Suppressor macrophage treated with lipopolysaccharide for 4 hours (primary cell): ENCODE measurements around the gene GNB1L.
"Not testable (repeated sequence)": the region's sequence is repeated elsewhere in the genome, so short reads cannot be mapped to it uniquely, and the experiment has no call there.

Experiments
- DNase-seq: peaks from one replicate; pipeline ENCODE4 v3.0.0-alpha.2; 2020

GNB1L gene

DNA sequence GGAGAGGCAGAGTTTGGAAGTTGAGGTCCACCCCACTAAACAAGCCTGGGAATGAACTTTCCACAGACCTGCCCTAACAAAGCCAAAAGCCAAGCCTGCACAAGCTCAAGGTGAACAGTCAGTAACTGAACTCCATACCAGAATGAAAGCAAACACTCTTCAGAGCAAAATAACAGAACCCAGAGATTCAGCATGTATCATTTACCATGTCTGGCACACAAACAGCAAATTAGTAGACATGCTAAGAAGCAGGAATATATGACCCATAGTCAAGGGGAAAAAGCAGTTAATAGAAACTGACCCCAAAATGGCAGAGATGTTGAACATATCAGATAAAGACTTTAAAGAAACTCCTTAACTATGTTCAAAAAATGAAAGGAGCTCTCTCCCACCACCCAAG lies 62.8 kb downstream of the GNB1L start:
- no peak for DNase-seq

DNA sequence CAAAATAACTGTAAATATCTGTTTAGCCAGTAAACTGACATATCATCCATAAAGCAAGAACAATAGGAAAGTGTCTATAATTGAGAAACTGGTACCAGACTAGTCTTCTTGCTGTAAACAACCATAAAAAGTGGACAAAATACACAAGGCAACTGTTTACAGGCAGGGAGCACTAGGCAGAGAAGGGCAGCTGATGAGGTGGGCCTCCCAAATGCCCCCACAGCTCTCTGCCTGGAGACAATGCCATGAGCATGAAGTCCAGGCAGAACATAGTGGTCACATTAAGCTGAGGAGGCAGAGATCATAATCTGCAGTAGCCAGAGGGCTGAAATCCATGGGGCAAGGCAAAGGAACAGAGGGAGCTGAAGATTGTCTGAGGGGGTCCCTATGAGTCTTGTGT lies 63.4 kb downstream of the GNB1L start:
- no peak for DNase-seq

DNA sequence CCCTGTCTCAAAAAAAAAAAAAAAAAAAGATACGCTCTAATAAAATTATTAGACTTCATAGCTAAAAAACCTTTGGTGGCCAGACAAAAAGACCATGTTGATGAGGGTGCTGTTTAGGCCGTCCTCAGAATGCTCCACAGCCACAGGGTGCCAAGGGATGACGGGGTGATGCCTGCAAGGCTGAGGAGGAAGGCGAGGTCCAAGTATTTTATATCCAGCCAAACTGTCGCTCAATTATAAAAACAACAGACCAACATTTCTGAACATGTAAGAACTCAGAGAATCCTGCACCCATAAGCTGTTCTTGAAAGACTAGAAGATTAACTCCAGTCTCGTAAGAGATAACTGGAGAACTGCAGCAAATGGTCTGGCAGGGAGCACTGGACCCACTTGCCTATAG lies 64.8 kb downstream of the GNB1L start:
- no peak for DNase-seq

DNA sequence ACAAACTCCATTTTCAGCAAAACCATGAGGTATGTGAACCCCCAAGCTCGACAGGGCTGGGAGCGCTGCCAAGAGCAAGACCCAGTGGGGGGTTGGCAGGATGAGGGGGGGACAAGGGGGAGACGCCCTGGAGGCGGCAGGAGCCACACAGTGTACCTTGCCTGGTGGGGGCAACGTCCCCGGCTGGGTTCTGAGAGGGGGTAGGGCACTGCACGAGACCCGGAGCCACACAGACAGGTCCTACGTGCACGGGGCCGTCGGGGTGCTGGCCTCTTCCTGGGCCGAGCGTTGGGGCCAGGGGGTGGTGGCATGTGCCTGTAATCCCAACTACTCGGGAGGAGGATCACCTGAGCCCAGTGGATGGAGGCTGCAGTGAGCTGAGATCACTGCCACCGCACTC lies 65.3 kb downstream of the GNB1L start:
- no peak for DNase-seq

DNA sequence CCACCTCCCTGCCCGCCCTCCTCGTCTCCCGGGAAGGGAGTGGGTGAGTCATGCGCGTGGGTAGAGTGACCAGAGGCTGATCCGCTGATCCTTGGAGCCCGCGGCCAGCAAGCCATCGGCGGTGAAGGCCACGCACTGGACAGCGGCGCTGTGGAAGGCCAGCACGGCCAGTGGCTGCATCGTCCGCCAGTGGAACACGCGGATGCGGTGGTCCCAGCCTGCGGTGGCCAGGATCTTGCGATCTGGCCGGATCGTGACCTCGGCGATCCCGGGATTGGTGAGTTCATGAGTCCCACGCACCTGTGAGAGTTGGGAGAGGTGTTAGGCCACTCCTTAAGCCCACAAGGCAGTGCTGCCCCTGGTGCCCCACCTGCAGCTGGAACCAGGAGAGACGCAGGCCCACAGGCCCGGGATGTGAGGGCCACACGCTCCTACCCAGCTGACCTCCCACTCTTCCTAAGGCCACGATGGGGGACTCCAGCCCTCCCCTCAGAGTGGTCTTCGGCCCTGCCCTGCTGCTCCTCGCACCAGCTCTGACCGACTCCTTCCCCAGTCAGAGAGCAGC lies 65.9 kb downstream of the GNB1L start:
- DNase-seq = no peak

DNA sequence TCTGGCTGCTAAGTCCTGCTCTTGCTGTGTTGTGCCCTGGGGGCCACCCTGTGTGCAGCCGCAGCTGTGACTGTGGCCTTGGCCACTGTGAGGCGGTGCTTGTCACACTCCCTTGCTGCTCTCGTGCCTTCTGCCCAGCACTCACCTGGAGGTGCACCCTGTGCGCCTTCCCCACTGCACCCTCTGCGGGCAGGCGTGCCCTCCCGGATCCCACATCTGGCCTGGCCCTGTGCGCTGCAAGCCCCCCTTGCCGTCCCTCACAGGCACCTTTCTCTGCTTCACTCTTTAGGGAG lies 66.9 kb downstream of the GNB1L start:
- no peak for DNase-seq

DNA sequence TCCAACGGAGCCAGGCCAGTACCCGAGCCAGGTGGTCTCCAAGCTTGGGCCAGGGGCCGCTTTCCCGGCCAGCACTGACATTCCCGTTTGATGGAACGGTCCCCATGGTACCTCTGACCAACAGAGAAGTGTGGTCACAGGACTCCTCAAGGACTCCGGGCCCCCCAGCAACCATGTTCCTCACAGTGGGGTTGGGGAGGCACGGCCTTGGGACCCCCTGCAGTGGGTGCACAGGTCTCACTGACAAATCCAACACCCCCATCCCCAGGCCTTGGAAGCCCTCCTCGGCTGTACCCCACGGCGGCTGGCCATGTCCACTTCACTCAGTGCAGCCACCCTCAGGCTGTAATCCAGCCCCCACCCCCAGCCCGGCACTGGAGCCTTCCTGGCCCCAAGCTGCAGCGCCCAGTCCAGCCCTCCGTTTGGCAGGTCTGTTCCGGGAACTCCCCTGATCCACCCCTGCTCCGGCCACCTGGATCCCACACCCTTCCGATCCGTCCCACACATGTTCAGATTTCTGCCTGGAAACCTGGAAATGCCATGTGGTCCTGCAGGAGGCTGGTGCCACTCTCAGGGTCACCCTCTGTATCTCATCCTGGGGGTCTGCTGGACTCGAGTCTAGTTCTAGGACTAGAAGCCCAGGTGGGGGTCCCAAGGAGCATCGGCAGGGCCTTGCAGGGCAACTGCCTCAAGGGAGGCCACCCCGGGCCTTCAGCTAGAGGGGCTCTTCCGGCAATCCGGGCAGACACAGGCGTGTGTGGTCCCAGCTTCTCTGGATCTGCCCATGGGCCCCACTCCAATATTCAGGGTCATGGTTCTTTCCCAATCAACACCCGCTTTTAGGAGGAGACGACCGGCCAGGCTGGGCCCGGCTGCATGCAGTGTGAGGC lies 67.5 kb downstream of the GNB1L start:
- DNase-seq = no peak

DNA sequence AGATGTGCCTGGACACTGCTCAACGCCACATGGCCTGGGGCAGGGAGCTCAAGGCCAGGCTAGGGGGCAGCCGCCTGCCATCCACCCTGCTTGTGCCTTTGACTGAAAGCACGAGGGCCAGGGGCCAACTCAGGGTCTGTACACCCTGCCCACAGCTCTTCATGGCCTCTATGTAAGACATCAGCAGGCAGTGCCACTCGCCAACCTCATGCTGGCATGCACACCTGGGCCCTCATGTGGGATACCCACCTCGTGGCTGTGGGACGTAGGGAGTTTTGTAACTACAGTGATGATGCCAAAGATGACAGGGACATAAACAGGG lies 68.4 kb downstream of the GNB1L start:
- no peak for DNase-seq

DNA sequence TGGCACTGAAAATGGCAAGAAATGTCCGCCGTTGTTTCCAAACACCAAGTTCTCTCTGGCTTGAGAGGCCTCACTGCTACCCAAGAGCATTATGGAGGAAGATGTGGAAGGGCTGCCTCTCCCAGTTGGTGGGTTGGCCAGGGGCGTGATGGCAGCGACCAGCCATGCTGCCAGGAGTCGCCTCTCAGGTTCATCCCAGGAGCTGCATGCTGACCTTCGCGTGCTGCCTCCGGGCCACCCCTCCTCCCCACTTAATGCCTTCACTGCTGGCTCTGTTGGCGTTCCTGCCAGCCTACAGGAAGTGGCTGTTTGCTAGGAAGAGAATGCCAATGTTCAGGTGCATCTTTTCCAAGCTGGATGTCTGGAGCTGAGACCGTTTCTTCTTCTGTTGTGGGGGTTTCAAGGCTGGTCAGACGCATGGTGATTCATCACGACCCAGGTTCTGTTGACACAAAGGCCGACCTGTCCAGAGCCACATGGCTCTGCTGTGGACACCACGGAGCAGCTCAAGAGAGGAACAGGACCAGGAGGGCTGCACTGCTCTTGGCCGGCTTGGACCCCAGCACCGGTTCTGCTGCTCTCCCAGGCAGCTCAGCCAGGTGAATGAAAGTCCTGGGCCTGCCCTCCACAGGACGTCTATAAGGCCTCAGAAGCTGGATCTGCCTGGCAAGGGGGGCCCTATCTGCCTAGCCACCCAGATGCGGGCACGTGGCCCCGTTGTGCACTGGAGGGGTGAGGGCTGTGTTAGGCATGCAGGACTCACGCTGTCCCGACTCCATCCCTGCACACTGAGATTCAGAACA lies 69.0 kb downstream of the GNB1L start:
- no peak for DNase-seq

DNA sequence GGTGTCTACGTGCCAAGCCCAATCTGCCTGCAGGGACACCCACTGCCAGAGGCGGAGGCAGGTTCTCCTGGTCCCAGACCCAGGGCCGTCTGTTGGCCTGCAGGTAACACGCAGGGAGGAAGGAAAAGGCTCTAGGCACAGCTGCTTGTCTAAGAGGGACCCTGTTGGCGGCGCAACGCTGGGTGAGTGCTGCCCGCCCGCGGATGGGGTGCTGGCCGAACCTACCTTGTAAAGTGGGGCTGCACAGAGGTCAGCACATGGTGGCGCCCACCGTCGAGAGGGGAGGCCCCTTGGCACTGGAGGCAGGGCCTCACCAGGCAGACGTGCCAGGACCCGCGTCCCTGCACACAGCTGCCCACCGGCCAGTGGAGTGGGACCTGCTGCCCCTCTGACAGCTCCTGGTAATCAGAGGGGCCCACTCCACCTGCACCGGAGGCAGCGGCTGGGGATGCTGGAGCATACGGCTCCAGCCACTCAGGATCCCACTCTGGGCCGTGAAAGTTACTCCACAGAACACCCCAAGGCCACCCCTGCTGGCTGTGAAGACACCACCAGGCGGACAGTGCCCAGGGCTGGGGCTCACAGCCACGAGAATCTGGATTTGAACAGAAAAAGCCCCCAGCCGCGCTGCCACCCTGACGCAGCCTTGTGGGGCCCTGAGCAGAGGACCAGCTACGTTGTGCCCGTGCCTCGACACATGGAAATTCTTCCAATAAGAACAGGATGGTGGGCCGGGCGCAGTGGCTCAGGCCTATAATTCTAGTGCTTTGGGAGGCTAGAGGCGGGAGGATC lies 70.1 kb downstream of the GNB1L start:
- DNase-seq = no peak

DNA sequence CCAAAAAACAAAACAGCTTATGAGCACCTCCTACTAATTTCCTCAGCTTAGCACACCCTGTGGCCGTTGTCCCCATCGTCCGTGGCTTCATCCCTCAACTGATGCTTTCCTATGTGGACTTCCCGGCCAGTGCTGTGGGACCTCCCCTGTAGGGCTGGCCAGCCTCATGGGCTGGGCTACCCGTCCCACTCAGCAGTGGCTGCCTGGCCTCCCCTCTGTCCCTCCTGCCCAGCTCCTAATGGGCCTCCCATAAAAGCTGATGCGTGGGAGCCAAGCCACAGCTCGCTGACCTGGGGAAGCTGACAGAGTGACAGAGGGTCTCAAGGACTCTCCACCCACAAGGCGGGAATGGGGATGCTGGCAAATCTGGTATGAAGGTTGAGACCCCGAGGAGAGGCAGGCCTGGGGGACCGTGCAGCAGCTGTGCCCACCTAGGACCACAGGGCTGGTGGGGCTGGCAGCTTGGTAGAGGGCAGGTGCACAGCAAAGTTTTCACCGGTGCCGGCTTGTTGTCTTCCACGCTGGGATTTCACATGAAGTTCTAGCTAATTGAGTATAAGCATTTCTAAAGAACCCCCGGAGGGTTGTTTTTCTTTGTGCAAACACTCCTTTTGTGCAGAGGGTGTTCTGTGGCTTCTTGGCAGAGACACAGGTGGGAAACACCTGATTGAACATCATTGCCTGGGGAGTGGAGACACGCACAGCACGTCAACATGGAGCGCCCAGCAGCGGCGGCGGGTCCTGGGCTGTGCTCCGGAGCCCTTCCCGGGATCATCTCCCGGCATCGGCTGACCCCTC lies 70.9 kb downstream of the GNB1L start:
- DNase-seq = no peak

DNA sequence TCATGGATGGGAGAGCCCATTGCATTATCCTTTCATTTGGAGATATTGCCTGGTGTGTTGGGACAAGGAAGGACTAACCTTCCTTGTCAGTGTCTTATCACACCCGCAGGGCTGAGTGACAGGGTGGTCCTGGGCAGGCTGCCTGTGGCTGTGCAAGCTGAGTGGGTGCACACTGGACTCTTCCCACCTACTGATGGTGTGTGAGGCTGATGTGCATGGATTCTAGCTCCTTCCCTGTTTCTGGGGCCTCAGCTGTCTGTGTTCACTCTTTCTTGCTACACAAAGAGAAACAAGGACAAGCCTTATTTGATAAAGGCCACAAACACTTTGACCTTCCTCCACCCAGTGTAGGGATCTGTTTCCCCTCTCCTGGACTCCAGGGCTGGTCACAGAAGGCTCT lies 72.1 kb downstream of the GNB1L start:
- DNase-seq = no peak

DNA sequence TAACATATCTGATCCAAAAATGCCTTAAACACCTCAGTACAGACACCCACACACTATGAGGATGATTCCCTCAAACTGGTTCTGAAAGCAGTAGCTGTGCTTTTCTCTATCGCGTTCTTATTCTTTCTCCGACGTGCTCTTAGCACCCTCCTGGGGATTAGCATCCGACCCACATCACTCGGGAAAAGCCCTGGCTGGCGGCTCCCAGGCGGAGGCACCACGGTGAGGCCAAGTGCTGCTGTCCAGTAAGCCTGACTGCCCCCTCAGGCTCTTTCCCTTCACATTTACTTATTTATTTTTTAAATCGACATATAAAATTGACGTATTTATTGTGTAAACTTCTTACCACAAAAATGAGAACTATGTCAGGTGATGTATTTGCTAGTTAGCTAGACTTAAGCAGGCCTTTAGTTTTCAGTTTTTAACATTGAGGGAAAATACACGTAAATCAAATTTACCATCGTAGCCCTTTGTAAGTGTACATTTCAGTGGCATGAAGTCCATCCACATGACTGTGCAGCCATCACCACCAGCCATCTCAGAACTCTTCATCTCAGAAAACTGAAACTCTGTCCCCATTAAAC lies 74.9 kb downstream of the GNB1L start:
- no peak for DNase-seq

DNA sequence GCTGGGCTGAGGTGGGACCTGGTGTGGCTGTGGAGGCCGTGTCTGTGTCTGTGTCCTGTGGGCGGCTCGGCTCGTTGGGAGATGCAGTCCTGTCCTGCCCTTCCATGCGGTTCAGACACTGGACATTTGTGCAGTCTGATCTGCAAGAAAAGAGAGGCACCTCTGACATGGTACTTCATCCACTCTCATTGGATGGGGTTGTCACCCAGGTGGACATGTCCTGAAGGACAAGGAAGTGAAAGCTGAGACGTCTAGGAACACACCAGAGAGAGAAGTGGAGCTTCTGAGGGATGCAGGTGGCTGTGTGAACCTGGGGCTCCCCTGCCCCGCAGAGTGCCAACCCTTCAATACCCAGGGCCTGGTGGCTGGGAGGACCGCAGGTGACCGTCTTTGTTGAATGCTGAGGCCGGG lies 75.7 kb downstream of the GNB1L start:
- no peak for DNase-seq

DNA sequence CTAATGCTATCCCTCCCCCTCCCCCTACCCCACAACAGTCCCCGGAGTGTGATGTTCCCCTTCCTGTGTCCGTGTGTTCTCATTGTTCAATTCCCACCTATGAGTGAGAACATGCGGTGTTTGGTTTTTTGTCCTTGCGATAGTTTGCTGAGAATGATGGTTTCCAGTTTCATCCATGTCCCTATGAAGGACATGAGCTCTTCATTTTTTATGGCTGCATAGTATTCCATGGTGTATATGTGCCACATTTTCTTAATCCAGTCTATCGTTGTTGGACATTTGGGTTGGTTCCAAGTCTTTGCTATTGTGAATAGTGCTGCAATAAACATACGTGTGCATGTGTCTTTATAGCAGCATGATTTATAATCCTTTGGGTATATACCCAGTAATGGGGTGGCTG lies 77.5 kb downstream of the GNB1L start:
- DNase-seq = not testable (repeated sequence)

DNA sequence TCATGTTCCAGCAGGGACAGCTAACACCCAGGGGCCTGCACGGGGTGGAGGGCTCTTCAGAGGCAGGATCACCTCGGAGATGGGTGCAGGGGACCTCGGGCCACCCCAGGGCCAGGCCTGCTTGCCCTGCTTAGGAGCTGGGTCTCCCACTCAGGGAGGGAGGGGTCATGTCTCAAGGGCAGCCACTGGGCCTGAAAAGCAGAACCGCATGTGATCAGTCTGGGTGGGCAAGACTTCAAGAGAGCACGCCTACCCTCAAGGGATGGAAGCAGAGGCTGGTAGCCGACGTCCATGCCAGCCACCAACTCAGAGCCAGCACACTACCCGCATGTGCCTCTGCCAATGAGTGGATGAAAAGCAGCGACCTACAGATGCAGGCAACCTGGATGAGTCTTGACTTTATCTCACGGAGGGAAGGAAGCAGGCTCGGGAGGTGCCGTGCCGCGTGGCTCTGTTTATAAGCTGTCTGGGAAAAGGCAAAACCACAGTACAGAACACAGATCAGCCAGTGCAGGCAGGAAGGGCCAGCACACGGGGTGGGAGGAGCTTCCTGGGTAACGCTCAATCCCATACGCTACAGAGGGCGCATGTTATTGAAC lies 78.1 kb downstream of the GNB1L start:
- DNase-seq = no peak

DNA sequence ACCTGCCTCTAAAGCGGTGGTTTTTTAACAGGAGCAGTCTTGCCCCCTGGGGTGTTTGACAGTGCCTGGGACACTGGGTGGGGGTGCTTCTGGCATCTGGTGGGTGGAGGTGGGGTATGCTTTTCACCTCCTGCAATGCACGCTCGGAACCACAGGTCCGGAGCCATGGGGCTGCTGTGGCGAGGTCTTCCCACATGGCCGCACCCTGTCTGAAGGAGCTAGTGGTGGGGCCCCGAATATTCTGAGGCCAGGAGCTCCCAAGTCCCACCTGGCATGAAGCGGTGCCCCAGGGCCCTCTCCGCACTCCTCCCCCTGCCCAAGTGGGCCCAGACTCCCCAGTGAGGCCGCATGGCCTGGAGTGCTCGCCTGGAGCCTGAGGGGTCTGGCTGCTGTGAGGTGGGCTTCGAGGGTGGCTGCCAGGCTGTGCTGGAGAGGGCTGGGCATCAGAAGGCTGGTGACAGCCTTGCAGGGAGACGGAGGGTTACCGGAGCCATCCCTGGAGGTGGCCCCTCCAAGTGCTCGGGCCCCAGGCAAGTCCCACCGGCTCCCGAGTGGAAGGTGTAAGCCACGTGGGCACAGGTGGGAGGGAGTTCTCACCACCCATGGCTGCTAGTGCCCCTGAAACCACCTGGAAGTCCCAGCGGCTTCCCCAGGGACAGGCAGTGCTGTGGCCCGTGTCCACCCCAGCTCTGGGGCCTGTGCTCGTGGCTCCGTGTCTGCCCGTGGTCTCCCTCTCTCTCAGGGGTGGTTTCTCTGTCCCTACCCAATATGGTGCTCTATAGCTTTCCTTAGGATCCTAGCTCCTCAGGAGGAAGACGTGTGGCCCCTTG lies 79.0 kb downstream of the GNB1L start:
- no peak for DNase-seq

DNA sequence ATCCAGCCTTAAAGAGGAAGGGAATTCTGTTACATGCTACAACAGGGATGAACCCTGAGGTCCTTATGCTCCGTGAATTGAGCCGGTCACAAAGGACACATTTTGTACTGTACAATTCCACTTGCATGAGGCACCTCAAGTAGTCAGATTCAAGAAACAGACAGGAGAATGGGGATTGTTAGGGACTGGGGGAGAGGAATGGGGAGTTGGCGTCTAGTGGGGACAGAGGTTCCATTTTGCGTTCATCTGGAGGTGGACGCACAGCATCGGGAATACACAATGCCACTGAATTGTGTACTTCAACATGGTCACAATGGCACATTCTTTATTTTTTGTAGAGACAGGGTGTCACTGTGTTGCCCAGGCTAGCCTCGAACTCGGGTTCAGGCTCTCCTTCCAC lies 80.0 kb downstream of the GNB1L start:
- DNase-seq = no peak

DNA sequence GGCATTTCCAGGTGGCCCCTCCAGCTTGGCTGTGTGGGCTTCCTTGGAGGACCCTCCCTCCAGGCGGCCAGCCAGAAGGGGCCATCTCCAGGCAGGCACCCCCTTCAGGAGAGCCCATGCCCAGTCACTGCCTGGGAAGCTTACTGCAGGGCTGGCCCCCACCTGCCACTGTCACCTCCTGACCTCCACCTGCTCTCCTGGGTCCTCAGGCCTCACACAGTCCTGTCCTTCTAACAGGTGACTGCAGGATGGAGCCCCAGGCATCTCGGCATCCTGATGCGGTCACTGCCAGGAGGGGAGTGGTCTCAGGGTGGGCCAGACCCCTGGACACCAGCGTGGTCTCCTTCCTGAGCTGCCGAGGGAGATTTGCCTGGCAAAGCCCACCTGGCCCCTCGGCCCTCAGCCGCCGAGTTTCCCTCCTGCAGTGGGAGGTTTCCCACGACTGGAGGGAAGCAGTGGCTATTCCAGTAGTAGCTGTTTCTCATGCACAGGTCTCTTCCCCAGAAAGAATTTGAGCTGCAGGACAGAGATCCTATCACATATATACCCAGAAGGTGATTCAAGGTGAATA lies 81.1 kb downstream of the GNB1L start:
- no peak for DNase-seq

DNA sequence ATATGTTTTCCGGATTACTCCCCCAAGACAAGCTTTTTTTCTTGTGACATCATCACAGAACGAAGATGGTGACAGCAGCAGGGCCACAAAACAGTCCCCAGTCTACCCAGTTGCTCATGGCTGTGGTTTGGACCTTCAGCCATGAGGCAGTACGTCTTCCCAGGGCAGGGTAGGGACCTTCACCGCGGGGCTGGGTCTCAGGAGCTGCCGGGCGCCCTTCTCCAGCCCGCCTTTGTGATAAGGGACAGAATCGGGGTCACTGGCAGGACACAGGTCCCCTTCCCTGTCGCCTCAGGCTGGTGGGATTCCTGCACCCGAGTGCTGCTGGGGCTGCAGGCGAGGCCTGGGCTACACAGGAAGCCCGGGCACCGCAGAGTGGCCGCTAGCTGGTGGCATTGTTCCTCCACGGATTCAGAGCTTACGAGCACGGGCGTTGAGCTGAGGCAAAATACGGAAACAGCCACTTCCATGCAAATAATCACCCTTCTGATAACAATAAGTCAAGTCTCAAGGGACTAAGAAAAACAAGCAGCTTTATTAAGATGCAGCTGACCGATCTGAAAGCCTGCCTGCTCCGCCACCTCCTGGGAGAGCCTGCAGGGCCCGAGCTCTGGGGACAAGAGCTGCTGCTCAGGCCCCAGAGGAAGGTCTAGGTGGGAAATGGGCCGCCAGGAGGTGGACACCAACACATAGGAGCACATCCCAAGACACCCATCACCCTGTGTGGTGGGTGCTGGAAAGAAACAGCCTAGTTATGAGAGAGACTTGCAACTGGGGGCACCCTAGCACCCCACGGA lies 81.8 kb downstream of the GNB1L start:
- DNase-seq = peak; percentile 58
